NOMO-1 (cell line): ENCODE data around the gene EDN1.

Source experiments
- DNase-seq, 2 experiments: peaks; one replicate each; lab custom pipeline; 2025; ENCODE audit not compliant: unreplicated experiment in 2 of 2; lab: John Stamatoyannopoulos, UW

The EDN1 gene

DNA sequence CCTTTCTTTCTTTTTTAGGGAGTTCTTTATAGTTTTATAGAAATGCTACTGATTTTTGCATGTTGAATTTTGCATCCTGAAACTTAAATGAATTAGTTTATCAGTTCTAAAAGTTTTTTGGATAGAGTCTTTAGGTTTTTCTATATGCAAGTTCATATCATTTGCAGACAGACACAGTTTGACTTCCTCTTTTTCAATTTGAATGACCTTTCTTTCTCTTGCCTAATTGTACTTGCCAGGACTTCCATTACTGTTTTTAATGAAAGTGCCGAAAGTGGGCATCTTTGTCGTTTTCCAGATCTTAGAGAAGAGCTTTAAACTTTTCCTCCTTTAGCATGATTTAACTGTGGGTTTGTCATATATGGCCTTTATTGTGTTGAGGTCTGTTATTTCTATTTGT, 21.1 kb upstream of the EDN1 start:
- DNase-seq = peak; percentile 53 to 85

DNA sequence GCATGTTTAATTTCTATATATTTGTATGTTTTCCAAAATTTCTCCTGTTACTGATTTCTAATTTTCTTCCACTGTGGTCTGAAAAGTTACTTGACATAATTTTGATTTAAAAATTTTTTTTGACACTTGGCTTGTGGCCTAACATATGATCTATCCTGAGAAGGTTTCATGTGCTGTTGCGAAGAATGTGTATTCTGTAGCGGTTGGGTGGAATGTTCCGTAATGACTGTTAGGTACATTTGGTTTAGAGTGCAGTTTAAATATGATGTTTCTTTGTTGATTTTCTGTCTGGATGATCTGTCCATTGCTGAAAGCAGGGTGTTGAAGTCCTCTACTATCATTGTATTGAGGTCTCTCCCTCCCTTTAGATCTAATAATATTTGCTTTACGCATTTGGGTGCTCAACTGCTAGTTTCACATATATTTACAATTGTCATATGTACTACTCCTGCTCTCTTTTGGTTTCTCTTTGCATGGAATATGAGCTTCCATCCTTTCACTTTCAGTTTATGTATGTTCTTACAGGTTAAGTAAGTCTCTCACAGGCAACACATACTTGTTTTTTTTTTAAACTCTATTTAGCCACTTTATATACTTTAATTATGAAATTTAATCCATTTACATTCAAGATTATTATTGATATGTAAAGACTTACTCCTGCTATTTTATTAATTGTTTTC, 19.5 kb upstream of the EDN1 start:
- no peak for DNase-seq

DNA sequence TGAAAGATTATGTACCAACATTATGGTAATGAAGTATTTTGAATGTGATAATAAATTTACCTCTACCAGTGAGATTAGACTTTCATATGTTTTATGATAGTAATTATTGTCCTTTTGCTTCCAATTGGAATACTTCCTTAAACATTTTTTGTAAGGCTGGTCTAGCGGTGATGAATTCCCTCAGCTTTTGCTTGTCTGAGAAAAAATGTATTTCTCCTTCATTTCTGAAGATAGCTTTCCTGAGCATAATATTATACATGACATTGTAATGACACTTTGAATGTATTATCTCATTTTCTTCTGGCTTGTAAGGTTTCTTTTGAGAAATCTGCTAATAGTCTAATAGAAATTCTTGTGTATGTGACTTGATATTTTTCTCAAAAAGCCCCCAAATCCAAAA, 18.6 kb upstream of the EDN1 start:
- no peak for DNase-seq

DNA sequence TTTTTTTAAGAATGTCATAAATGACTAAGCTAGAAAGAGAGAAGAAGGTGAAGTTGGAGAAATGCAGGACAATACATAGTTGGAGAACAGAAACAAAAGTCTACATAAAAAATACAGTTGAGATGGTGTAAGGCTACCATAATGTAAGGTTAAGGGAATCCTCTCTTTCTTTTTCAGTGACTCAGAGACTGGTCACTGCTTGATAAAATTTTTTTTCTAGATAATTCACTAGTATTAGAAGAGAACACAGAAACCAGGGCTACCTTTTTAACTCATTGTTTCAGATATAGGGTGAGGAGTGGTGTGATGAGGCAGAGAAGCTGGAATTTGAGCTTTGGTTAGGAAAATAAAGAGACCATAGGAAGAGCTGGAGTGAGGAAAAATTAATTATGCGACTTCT, 18.2 kb upstream of the EDN1 start:
- DNase-seq = no peak

DNA sequence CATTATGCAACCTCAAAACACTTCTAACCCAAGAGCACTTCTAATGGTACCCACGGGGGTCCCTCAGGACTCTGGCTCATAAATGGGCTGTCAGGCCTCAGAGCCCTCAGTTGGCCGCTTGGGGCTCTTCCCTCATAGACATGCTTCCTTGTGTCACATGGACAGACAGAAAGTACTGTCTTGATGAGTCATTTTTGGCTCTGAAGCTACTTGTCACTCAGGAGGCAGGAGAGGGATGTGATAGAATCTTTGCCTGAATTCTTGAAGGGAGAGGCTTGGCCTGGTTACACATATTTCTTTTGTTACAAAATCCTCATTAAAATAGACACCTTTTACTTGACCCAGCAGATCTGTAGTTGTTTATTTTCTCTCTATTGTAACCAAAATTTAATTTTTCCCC, 15.1 kb upstream of the EDN1 start:
- no peak for DNase-seq

DNA sequence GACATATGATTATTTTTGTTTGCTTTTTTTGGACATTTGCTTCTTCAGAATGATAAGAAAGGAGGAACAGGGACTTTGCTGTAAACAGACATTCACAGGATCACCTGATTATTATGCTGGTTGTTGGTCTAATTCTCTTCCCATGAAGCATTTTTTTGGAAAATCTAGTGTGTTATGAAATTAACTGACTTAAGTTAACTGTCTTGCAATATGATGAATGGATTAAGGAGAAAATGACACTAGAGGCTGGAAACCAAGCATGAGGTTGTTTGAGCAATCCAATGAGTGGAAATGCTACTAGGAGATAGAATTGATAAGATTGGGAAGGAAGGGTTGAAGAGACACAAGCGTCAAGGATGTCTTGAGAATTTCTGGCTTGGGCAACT, 13.2 kb upstream of the EDN1 start:
- DNase-seq = no peak

DNA sequence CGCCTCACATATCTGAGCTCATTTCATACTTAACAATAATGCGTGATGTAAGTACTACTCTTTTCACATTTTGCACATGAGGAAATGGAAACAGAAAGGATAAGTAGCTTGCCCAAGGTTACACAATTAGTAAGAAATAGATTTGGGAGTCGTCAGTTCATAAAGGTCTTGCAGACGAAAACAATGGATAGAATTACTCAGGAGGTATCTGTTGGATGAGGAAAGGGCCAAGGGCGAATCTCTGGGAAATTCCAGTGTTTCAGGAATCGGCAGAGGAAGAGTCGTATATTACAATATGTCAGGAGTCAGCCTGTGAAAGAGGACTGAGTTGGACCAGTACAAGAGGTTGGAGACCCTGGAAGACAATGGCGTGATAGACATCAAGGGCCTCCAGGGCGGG, 12.8 kb upstream of the EDN1 start:
- DNase-seq = peak in 1 of 2 experiments; percentile 19

DNA sequence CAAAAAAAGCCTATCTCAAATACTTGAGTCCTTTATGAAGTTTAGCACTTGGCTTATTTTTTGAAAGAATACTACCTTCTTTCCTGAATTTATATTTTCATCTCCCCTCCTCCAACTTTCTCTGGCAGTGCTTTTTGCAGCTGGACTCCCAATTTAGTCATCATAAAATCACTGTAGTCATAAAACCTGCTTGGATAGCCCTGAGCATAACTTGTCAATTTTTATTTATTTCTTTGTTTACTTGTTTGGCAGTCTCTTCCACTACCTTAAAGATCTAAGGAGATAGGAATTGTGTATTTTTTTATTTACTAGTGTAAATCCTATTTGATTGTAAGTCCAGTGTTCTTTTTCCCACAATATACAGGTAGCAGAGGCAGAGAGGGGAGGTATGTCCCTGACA, 11.2 kb upstream of the EDN1 start:
- DNase-seq = no peak

DNA sequence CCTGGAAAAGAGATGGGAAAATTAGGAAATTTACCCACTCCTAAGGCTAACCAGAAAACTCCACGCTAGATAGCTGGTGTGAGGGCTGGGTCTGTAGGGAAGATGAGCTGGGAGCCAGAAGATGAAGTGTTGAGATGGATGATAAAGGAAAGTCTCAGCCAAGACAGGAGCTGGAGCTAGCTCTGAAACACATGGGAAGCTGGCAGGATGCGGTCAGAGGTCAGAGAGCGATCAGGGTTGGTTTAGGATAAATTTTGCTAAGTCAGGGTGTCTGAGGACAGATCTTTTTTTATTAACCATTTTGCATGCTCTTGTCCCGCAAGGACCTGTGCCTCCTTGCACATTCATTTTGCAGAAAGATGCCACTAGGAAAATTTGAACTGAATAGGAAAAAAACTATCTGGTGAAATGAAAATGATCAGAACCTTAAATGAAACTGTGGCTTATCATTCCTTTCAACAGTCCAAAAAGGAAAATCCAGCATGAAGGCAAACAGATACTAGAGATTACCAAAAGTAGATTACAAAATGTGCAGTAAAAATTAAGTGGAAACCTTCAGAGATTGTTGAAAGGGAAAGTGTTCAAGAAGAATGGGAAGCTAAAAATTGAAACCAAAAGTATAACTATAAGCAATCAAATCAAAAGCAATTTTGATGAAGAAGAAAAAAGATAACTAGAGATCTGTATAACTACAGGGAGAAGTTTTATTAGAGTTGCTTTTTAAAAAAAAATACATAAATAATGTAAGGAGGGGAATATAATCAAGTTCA, 10.7 kb upstream of the EDN1 start:
- peak in 1 of 2 experiments; percentile 45 for DNase-seq

DNA sequence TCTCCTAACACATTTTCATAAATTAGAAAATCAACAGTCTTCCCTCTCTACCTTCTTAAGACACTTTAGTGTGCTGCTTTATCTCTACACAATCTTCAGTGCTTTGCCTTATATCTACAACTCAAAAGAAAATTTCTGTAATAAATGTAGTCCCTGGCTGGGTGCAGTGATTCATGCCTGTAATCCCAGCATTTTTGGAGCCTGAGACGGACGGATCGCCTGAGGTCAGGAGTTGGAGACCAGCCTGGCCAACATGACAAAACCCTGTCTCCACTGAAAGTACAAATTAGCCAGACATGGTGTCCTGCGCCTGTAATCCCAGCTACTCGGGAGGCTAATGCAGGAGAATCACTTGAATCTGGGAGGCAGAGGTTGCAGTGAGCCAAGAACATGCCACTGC, 9.7 kb upstream of the EDN1 start:
- no peak for DNase-seq

DNA sequence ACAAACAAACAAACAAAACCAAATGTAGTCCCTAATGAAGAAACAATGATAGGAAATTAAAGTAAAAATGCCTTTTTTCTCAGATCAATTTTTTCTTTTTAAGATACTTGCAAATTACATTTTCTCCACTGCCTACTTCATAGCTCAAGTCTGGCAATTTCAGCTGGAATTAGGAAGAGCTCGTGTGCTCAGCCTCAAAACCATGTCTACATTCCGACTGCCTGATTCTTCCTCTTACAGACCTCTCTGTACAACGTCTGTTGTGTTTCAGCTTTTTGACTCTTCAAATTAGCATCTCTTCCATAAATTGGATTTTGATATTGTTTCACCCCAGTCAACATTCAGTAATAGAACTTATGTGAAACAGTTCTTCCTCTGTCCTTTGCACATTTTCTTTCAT, 9.3 kb upstream of the EDN1 start:
- DNase-seq = no peak

DNA sequence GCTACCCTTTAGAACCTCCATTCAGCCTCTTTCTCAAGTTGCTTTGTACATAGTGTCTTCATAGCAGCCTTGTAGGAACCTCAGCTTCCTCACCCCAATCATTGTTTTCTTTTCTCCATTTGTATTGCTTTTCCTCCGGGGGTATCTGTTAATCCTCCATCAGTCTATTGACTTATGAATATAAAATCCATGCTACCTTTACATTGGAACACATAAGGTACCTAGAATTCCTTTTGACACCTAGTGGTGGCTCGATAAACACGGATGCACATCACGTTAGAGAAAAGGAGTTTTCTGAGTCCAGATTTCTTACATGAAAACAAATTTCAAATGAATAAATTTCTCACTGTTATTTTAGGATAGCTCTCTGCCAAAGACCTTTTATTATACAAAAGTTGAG, 6.3 kb upstream of the EDN1 start:
- DNase-seq = no peak

DNA sequence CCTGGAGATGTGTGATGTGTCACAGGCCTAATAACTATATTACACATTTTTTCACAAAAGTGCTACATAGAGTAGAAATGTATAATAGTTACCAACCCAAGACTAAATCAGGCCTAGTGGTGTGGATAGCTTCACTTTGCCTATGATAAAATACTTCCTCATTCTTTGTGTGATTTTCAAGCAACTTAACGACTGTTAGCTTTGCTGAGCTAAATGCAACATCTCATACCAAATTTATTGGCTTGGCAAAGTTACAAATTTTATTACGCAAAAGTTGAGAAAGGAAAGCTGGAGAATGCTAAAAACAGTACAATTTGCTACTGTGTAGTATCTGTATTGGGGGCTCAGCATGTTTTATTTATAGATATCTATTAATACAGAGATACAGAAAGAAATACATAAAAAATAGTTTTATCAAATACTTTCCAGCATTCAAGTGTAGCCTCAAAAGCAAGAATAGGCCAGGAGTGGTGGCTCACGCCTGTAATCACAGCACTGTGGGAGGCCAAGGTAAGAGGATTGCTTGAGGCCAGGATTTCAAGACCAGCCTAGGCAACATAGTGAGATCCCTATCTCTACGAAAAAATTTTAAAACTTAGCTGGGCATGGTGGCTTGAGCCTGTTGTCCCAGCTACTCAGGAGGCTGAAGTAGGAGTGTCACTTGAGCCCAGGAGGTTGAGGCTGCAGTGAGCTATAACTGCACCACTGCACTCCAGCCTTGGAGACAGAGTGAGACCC, 3.6 kb upstream of the EDN1 start:
- DNase-seq = peak; percentile 78 to 89

DNA sequence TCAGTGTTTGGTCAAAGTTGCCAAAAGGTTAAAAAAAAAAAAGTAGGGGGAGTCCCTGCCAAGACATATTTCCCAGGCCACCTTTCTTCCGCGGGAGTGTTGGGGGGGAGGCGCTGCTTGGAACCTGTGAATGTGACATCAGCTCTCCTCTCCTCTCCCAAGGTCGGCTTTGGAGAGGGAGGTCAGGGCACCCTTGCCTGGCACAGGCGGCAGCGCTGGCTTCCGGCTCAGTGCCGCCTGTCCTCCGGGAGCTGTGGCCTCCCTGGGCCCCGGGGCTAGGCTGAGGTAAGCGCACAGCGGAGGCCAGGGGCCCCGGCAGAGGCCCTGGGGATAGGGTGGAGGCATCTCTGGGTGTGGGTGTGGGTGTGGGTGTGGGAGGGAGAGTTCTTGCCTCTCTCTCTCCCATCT, 1.9 kb upstream of the EDN1 start:
- no peak for DNase-seq

DNA sequence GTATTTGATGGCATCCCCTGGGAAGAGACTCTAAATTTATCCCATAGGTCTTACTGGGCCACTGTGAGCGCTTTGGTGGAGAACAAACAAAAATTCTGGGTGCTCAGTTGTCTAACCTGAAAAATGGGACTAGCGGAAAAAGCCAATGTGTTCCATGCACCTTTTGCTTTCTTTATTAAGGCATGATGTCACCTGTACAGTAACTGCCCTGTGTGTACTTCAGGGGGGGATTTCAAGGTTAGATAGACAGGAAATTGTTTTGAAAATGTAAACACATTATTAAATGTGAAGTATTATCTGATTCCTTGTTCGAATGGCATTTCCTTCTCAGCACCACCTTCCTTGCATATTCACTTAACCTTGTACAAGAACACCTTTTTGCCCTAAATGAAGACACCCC, 1.2 kb upstream of the EDN1 start:
- DNase-seq = no peak

DNA sequence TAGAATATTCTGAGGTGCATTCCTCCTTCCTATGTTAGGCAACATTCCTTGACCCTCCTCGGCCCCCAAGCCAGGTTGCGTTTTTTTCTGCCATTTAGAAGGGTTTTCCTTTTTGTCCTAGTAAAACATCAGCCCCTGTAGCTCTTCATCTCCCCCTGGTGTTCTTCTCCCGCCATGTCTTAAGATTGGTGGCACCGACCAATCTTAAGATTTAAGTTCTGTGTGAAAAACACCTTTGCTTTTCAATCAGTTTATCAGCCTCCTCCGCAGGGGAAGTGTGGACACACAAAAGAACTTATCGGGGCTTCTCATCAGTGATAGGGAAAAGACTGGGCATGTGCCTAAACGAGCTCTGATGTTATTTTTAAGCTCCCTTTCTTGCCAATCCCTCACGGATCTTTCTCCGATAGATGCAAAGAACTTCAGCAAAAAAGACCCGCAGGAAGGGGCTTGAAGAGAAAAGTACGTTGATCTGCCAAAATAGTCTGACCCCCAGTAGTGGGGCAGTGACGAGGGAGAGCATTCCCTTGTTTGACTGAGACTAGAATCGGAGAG, 719 bp upstream of the EDN1 start:
- DNase-seq = peak; percentile 35 to 65

DNA sequence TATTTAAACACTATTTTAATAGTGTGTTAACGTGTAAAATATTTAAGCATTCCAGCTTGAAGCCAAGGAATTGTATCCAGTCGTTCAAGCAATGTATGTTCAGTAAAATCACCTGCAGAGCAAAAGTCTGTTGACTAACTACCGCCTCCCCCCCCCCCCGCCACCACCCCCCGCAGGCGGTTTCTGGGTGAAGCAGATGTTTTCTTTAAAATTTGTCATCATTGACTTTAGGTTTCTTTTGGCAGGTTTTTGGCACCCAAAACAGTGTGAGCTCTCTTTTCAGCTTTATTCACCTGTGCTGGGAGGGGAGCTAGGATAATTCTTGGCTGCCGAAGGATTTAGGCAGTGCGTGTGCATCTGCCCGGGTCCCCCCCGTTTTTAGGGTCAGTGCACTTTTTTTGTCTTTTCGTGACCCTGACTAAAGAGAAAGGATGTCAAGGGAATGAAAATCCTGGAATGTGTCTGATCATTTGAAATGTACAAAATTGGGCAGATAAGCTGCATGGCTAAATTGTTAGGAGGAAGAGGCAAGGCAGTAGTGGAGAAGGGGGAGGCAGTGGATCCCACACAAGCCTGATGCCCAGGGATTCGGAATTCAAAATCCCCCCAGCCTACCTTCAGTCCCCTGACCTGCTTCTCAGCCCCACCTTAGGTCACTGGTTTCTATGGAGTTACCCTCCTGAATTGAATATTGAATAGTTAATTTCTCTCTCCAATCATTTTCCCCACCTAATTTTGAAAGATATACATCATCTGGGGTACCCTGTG, 1.1 kb downstream of the EDN1 start:
- no peak for DNase-seq

DNA sequence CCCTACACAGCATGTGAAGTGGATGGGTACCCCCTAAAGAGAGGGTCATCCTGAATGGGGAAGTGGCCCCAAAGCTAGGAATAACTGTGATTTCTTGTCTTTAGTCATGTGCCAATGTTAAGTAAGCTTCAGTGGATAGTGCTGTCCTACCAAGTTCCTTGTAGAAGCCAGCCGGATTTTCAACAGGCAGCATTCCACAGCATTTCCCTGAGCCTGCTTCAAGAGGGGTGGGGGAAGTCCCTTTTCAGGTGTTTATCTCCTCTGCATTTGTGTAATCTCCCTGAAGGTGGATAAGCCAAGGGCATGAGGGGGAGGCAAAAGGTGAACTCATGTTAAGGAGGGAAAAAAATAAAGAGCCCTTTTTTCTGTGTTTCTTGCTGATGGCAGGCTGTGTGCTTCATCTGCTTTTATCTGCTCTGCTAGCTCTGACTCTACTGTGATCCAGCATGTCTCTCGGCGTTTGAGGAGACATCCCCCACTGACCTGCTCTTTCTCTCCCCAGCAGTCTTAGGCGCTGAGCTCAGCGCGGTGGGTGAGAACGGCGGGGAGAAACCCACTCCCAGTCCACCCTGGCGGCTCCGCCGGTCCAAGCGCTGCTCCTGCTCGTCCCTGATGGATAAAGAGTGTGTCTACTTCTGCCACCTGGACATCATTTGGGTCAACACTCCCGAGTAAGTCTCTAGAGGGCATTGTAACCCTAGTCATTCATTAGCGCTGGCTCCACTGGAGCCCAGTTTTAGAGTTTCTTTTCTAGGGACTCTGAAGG, 1.9 kb downstream of the EDN1 start:
- peak in 1 of 2 experiments; percentile 17 for DNase-seq

DNA sequence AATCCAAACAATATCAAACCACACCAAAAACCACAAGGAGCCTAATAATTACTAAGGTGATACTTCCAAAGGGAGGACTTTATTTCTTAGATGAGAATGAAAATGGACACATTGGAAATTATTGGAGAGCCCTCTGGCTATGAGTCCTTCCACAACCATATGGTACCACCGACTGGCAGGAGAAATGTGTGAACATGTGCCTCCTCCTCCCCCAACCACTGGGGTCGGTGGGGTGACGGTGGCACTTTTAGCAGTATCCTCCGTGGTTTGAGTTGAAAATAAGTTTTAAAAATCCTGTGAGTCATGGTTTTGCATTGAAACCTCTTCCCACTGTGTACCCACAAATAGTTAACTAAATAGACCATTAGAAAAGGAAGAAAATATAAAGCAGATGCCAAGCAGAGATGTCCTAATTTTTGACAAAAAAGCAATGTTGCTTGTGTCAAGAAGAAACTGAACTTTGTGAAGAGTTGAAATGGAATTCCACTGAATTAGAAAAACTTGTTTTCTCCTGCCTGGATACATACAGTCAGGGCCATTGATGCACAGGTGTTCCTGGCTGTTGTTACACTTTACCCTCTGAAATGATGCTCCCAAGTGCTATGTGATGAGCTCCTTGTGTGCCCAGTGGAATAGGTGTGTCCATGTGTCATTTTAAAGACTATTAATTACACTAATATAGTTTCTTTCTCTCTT, 3.2 kb downstream of the EDN1 start:
- DNase-seq = no peak
